Measurements from ENCODE around the gene ADGRG1.
"Not testable (repeated sequence)": the region's sequence is repeated elsewhere in the genome, so short reads cannot be mapped to it uniquely, and the experiment has no call there.

The ADGRG1 gene

GRCh38 chr16:57669476-57670162, 41.2 kb downstream of the ADGRG1 start:
- no peak for DNase-seq

GRCh38 chr16:57670196-57670595, 41.8 kb downstream of the ADGRG1 start:
- DNase-seq = no peak

GRCh38 chr16:57671451-57671850, 43.0 kb downstream of the ADGRG1 start:
- not testable (repeated sequence) for DNase-seq

GRCh38 chr16:57672416-57672815, 44.0 kb downstream of the ADGRG1 start:
- DNase-seq = no peak

- DNase-seq = no peak
These were observed 44.4 kb downstream of the ADGRG1 start for GRCh38 chr16:57672824-57673223.

GRCh38 chr16:57675741-57676551, 47.5 kb downstream of the ADGRG1 start:
- no peak for DNase-seq

- no peak for DNase-seq
These were observed 48.2 kb downstream of the ADGRG1 start for GRCh38 chr16:57676553-57677085.

GRCh38 chr16:57677622-57678369, 49.4 kb downstream of the ADGRG1 start:
- no peak for DNase-seq

GRCh38 chr16:57679016-57679415, 50.6 kb downstream of the ADGRG1 start:
- DNase-seq = no peak

GRCh38 chr16:57679767-57680482, 51.5 kb downstream of the ADGRG1 start:
- no peak for DNase-seq

- no peak for DNase-seq
These were observed 52.5 kb downstream of the ADGRG1 start for GRCh38 chr16:57680842-57681375.

- no peak for DNase-seq
These were observed 53.7 kb downstream of the ADGRG1 start for GRCh38 chr16:57681950-57682728.

GRCh38 chr16:57682809-57683635, 54.6 kb downstream of the ADGRG1 start:
- no peak for DNase-seq

GRCh38 chr16:57683636-57684545, 55.5 kb downstream of the ADGRG1 start:
- no peak for DNase-seq

GRCh38 chr16:57684626-57685358, 56.4 kb downstream of the ADGRG1 start:
- no peak for DNase-seq

GRCh38 chr16:57685633-57686032, 57.2 kb downstream of the ADGRG1 start:
- DNase-seq = no peak

- DNase-seq = no peak
These were observed 58.1 kb downstream of the ADGRG1 start for GRCh38 chr16:57686577-57686976.

GRCh38 chr16:57687363-57687929, 59.0 kb downstream of the ADGRG1 start:
- no peak for DNase-seq

Data from activated CD4-positive, alpha-beta T cell treated with anti-CD3 and anti-CD28 coated beads, Interleukin-10, Interleukin-2, amounts not matched to agents 100 ng/mL and 50 ng/mL, durations not matched to agents 16 hours and 8 hours (primary cell).